VCaP (cell line): ENCODE measurements around the gene HELQ.

Source experiments
- H3K27ac ChIP-seq: fragments of 450-650 bp; 2 replicates; pipeline ENCODE4 v1.5.1; 2017
- TF ChIP-seq, protein P1 (sequence below): fragments of 450-650 bp; conservative IDR thresholded peaks from 2 replicates; pipeline ENCODE4 v1.5.1; 2017; ENCODE audit warnings: mild to moderate bottlenecking, moderate library complexity

The HELQ gene

DNA sequence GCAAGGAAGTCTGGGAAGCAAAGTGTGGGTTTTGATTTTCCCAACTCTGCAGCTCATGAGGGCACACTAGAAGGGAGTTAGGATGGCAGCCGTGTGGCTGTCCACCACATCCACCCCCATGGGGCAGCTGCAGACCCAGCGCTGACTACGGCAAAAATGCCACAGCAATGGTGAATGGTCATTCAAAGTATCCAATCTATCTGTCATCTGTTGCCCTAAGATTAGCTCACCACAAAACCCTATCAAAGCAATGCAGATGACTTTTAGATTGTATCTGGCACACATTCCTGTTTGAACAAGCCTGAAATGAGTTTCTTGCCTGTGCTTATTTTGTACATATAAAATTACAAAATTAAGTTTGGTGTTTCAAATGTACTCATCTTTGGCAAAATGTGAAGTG lies 91.3 kb downstream of the HELQ start:
- no peak overlapping the region for H3K27ac ChIP-seq
- TF ChIP-seq, protein P1, sequence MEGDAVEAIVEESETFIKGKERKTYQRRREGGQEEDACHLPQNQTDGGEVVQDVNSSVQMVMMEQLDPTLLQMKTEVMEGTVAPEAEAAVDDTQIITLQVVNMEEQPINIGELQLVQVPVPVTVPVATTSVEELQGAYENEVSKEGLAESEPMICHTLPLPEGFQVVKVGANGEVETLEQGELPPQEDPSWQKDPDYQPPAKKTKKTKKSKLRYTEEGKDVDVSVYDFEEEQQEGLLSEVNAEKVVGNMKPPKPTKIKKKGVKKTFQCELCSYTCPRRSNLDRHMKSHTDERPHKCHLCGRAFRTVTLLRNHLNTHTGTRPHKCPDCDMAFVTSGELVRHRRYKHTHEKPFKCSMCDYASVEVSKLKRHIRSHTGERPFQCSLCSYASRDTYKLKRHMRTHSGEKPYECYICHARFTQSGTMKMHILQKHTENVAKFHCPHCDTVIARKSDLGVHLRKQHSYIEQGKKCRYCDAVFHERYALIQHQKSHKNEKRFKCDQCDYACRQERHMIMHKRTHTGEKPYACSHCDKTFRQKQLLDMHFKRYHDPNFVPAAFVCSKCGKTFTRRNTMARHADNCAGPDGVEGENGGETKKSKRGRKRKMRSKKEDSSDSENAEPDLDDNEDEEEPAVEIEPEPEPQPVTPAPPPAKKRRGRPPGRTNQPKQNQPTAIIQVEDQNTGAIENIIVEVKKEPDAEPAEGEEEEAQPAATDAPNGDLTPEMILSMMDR = no peak

DNA sequence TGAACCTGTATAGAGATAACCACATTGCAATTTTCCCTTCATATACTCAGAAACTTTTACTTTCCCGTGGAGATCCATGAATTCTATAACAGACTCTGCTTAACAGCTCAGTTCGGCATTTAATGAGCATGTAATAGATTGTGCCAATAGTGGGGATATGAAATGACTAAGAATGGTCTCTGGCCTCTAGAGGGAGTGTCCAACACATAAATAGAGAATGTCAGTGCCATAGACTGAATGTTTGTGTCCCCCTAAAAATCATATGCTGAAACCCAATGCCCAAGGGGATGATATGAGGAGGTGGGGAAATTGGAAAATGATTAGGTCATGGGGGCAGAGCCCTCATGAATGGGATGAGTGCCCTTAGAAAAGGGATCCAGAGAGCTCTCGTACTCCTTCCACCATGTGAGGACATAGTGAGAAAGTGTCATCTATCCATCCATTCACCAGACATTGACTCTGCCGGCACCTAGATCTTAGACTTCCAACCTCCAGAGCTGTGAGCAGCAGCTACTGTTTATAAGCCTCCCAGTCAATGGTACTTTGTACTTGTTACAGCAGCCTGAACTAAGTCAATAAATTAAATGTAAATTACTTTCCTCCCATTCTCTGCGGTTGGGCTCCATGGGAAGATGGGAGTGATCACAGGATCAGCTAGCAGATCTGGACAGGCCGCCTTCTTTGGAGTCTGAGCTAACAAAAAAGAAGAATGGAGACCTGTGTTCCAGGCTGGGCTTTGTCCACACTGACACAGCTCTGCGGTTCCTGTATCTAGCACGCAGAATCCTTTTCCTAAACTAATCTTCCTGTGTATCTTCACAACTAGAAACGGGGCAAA lies 92.9 kb downstream of the HELQ start:
- TF ChIP-seq, protein P1 = peak; percentile 56
- 0 out of 2 replicates have a peak overlapping the region, but pooled peaks have one; percentile 14 for H3K27ac ChIP-seq

DNA sequence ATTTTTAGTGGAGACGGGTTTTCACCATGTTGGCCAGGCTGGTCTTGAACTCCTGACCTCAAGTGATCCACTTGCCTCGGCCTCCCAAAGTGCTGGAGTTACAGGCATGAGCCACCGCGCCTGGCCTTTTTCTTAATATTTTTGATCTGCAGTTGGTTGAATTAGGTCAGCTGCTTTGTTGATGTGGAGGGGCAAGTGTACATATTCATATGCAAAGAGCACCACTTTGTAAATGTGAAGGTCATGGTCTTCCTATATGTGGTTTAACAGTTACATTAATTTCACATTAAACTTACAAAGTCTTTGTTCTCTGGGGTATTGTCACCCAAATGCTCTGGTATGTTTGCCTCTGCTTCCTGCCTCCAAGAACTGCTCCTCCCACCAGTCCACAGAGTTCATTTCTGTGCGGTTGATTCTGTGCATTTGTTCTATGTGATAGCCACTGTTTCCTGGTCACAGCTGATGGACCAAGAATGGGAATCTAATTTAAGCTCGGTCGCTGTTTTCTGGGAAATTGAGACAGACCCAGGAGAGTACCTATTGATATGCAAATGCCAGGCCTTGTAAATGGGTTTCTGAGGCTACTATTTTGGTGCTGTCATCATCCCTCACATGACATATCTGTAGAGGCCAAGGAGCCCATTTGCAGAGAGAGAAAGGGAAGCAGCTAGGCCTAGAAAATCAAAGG lies 94.1 kb downstream of the HELQ start:
- H3K27ac ChIP-seq = no peak overlapping the region
- TF ChIP-seq, protein P1 = no peak

DNA sequence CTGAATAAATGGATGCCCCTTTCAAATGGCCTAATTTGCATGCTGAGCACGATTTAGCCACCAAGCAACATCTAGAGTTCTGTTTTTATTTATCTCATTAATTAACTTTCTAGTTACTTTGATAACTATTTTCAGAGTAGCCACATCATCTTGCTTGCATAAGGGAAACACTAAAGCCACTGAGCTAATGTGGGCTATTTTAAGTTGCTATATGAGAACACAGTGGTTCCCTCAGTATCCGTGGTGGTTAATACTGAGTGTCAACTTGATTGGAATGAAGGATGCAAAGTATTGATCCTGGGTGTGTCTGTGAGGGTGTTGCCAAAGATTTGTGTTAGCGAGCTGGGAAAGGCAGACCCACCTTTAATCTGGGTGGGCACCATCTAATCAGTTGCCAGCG lies 95.6 kb downstream of the HELQ start:
- TF ChIP-seq, protein P1 = no peak
- H3K27ac ChIP-seq = no peak overlapping the region

DNA sequence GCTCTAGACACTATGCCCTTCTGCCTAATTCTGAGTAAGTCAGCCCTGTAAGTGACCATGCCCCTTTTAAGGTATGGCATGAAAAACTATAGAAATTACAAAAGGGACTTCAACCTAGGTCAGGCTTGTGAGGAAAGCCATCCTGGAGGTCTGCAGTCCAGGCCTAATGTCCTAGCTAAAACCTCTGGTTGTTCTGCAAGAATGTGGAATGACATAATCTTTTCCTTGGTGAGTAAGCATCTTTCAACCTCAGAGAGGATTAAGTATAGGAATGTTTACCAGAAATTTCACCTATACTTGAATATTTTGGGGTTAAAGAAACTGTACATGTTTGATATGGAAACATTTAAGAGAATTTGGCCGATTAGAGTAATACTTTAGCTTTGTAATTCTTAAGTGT lies 97.2 kb downstream of the HELQ start:
- TF ChIP-seq, protein P1 = no peak
- H3K27ac ChIP-seq = no peak overlapping the region
